Skeletal muscle tissue (tissue), 4 donors: ENCODE measurements around the gene PAQR8. TPM values are rescaled to one million over a fixed set of nuclear protein-coding genes. Genes with fewer than 3 reads are reported as not detected.

Experiments
- H3K27ac ChIP-seq: one replicate; pipeline ENCODE4 v1.7.0; 2013; ENCODE audit warnings: mild to moderate bottlenecking, low read depth, low read length, inconsistent platforms
- H3K27me3 ChIP-seq, 3 donors: one replicate each; pipeline ENCODE4 v1.7.0; 2013; ENCODE audit warnings: low read length in 3 of 3; ENCODE audit not compliant: control insufficient read depth in 3 of 3, insufficient read depth in 3 of 3
- H3K36me3 ChIP-seq, 3 donors: one replicate each; pipeline ENCODE4 v1.7.0; 2013; ENCODE audit warnings: low read length in 3 of 3; ENCODE audit not compliant: control insufficient read depth in 3 of 3, insufficient read depth in 3 of 3
- H3K4me1 ChIP-seq, 3 donors: one replicate each; pipeline ENCODE4 v1.7.0; 2013; ENCODE audit warnings: low read length in 3 of 3, mild to moderate bottlenecking in 3 of 3; ENCODE audit not compliant: control insufficient read depth in 3 of 3, insufficient read depth in 3 of 3
- H3K4me3 ChIP-seq, 3 donors: one replicate each; pipeline ENCODE4 v1.7.0; 2013; ENCODE audit warnings: low read length in 3 of 3
- H3K9ac ChIP-seq, 3 donors: one replicate each; pipeline ENCODE4 v1.7.0; 2013; ENCODE audit warnings: low read length in 3 of 3, mild to moderate bottlenecking in 3 of 3, moderate library complexity in 2 of 3, low read depth in 1 of 3
- H3K9me3 ChIP-seq, 3 donors: one replicate each; pipeline ENCODE4 v1.7.0; 2013; ENCODE audit warnings: low read length in 3 of 3; ENCODE audit not compliant: control insufficient read depth in 3 of 3
- total RNA-seq: library from RNA; depleted of rRNA; stranded (reverse); fragments of >200 nt; gene quantifications from one replicate; pipeline ENCODE4 v1.2.3, GENCODE V29; 2014
- donor health status: Osteomylitis.

The PAQR8 gene
- total RNA-seq, 1 donor from 2014 or later: 6.3 TPM

DNA sequence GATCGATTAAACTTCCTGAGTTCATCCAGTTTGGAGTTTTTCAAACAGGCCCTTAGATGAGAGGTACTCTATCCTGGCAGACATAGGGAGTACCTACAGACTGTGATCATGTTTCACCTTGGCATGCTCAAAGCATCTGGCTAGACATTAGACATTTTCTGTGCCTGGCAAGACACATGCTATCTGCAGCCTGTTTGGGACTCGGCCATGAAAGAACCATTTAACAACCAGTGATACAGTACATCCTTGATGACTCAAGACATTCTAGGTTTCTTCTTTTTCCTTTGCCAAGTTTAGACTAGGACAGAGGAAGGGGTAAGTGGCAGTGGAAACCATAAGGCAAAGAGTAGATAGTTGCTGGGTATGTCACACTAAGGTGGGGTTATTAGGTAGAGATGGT, 15.4 kb upstream of the PAQR8 start:
- Histone ChIP-seq H3K27me3 (no peaks in the 10 kb centered on the region), H3K4me3 (no peak overlapping the region), H3K9ac (no peak overlapping the region), H3K9me3 (no peaks in the 10 kb centered on the region), H3K27ac (no peak overlapping the region), H3K4me1 (no peaks in the 10 kb centered on the region), H3K36me3 (no peaks in the 10 kb centered on the region)

DNA sequence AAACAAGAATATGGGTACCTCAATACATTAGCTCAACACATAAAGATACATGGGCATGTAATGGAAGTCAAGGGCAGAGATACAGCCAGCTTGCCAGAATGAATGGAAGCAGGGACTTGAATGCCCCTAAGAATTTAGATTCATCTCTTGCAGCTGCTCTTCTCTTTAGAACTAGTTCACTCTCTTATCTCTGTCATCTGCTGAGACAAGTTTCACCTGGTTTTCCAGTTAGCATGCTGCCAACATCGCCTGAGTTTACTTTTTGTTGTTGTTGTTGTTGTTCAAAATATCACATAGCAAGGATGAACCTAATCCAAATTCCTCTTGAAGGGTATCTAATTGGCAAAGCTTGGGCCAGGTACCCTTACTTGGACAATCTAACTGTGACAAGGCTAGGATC, 14.1 kb upstream of the PAQR8 start:
- Histone ChIP-seq H3K9ac (no peak overlapping the region), H3K27me3 (no peaks in the 10 kb centered on the region), H3K9me3 (no peaks in the 10 kb centered on the region), H3K27ac (no peak overlapping the region), H3K36me3 (no peaks in the 10 kb centered on the region), H3K4me1 (no peaks in the 10 kb centered on the region), H3K4me3 (no peak overlapping the region)

DNA sequence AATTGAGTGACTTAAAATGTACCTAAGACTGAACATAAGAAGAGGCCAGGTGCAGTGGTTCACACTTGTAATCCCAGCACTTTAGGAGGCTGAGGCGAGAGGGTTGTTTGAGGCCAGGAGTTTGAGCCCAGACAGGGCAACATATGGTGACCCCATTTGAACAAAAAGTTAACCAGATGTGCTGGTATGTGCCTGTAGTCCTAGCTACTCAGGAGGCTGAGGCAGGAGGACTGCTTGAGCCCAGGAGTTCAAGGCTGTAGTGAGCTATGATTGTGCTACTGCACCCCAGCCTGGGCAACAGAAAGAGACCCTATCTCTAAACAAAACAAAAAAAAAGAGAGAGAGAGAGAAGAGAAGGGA, 10.1 kb upstream of the PAQR8 start:
- Histone ChIP-seq H3K27ac (no peak overlapping the region), H3K9ac (no peak overlapping the region), H3K4me1 (no peaks in the 10 kb centered on the region), H3K9me3 (no peaks in the 10 kb centered on the region), H3K27me3 (no peaks in the 10 kb centered on the region), H3K36me3 (no peaks in the 10 kb centered on the region), H3K4me3 (no peak overlapping the region)

DNA sequence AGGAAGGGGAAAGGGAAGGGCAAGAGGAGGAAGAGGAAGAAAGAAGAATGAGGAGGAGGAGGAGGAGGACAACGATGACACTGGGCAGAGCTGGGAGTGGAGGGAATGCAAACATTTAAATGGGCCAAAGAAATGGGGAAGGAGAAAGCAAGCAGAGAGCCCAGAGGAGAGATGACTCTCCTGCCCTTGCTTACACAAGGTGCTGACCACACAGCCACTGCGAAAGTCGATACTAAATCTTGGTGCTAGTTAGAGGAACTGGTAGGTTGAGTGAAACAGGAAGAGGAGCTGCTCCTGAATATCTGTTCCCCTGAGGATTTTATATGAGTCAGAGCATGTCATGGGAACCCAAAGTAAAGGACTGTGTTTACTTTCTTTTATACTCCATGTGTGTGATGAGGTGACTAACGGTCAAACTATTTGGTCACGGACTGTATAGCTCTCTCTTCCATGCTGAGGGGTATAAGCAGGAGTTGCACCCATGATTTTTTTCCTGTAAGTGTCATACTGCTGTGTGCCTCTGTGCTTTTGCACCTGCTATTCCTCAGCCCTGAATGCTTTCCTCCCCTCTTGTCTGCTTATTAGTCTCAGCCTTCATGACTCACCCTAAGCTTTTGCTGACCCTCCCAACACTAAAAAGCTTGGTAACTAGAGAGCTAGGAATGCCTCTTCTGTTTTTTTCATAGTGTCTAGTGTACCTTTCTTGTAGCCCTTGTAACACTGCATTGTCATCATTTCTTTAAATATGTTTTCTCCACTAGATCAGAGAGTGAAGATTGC, 9.5 kb upstream of the PAQR8 start:
- H3K4me3 ChIP-seq: no peak overlapping the region
- H3K27ac ChIP-seq: no peak overlapping the region
- H3K9ac ChIP-seq: no peak overlapping the region
- H3K27me3 ChIP-seq: no peaks in the 10 kb centered on the region
- H3K4me1 ChIP-seq: no peaks in the 10 kb centered on the region
- H3K36me3 ChIP-seq: no peaks in the 10 kb centered on the region
- no peaks in the 10 kb centered on the region for H3K9me3 ChIP-seq

- H3K9me3 ChIP-seq: no peaks in the 10 kb centered on the region
- H3K27me3 ChIP-seq: no peaks in the 10 kb centered on the region
- H3K4me1 ChIP-seq: no peaks in the 10 kb centered on the region
- H3K36me3 ChIP-seq: no peaks in the 10 kb centered on the region
- no peak overlapping the region for H3K9ac ChIP-seq
- H3K27ac ChIP-seq: no peak overlapping the region
- H3K4me3 ChIP-seq: no peak overlapping the region
Measured at GRCh38 chr6:52356017-52356416, 5.9 kb upstream of the PAQR8 start.

- Histone ChIP-seq H3K36me3 (no peaks in the 10 kb centered on the region), H3K9me3 (no peaks in the 10 kb centered on the region), H3K27me3 (peaks cover 8 to 16% (median 14%) of the 10 kb centered on the region in 3 donors), H3K4me1 (peaks cover 11 to 19% (median 14%) of the 10 kb centered on the region in 3 donors), H3K4me3 (no peak overlapping the region), H3K27ac (no peak overlapping the region), H3K9ac (no peak overlapping the region)
Measured at GRCh38 chr6:52359403-52359802, 2.5 kb upstream of the PAQR8 start.

GRCh38 chr6:52360028-52360427, 1.9 kb upstream of the PAQR8 start:
- H3K27me3 ChIP-seq: peaks cover 8 to 16% (median 14%) of the 10 kb centered on the region in 3 donors
- H3K4me3 ChIP-seq: no peak overlapping the region
- peaks cover 11 to 19% (median 14%) of the 10 kb centered on the region in 3 donors for H3K4me1 ChIP-seq
- H3K9ac ChIP-seq: no peak overlapping the region
- no peaks in the 10 kb centered on the region for H3K36me3 ChIP-seq
- H3K27ac ChIP-seq: no peak overlapping the region
- H3K9me3 ChIP-seq: no peaks in the 10 kb centered on the region

DNA sequence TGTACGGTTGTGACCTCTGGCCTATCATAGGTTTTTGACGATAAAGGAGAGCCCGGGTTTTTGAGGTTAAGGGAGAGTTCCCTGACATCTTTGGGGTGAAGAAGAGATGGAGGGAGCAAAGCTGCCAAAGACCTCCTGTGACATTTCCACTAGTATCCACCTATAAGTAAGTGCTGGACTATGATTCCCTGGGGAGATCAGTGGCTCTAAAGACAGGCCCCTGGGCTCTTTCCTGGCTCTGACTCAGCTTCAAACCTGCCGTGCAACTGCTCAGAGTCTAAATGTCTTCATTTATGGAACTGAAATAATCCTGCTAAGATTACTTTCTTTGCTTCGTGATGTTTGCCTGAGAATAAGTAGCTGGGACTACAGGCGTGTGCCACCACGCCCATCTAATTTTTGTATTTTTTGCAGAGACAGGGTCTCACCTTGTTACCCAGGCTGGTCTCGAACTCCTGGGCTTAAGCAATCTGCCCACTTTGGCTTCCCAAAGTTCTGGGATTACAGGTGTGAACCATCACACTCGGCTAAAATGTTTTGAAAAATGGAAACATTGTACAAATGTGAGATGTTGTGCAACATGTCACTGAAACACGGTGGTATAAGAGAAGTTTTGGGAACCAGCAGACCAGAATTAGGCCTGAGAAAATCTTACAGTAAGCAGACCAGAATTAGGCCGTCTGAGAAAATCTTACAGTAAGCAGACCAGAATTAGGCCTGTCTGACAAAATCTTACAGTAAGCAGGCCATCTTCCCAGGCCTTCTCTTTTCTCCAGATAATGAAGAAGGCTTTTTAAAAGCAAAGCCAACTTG, 1.1 kb upstream of the PAQR8 start:
- Histone ChIP-seq H3K4me1 (peaks cover 11 to 19% (median 14%) of the 10 kb centered on the region in 3 donors), H3K36me3 (no peaks in the 10 kb centered on the region), H3K27ac (no peak overlapping the region), H3K27me3 (peaks cover 8 to 16% (median 14%) of the 10 kb centered on the region in 3 donors), H3K9me3 (no peaks in the 10 kb centered on the region), H3K4me3 (peak overlapping the region in 2 of 3 donors; percentile 73 to 80), H3K9ac (peak overlapping the region in 2 of 3 donors; percentile 66 to 81)

GRCh38 chr6:52361414-52361944, 472 bp upstream of the PAQR8 start:
- Histone ChIP-seq H3K4me1 (peaks cover 11 to 19% (median 14%) of the 10 kb centered on the region in 3 donors), H3K27ac (peak overlapping the region; percentile 65), H3K9me3 (no peaks in the 10 kb centered on the region), H3K9ac (peak overlapping the region; percentile 66 to 81 (median 69)), H3K27me3 (peaks cover 8 to 16% (median 14%) of the 10 kb centered on the region in 3 donors), H3K36me3 (no peaks in the 10 kb centered on the region), H3K4me3 (peak overlapping the region; percentile 73 to 80 (median 80))
